A673 (cell line): ENCODE data around the gene MFN2. TPM values are rescaled to one million over a fixed set of nuclear protein-coding genes. Genes with fewer than 3 reads are reported as not detected.

ENCODE experiments used
- BruUV-seq: library from RNA; stranded (reverse); fragments of 400-500 nt; replicated peaks from 2 replicates; lab custom pipeline; 2021; lab: Mats Ljungman, UMichigan
- CTCF ChIA-PET: fragments of 300-600 bp; sonication (Branson Sonifier 250); formaldehyde crosslinking; loops from one replicate; lab custom pipeline; 2022; ENCODE audit warnings: antibody characterized with exemption; lab: Charles Lee
- POLR2A ChIA-PET: fragments of 300-600 bp; sonication (Branson Sonifier 250); formaldehyde crosslinking; loops from one replicate; lab custom pipeline; 2022; ENCODE audit warnings: antibody characterized with exemption; ENCODE audit not compliant: low non-redundant PET; lab: Charles Lee
- DNase-seq: peaks from one replicate; pipeline ENCODE4 v3.0.0-alpha.2; 2015; ENCODE audit warnings: low spot score
- H3K27ac ChIP-seq: fragments of 200-600 bp; sonication (generic); 2 replicates; pipeline ENCODE4 v1.5.1; 2016; ENCODE audit warnings: mixed run types, low read depth, mild to moderate bottlenecking, mixed read lengths, antibody characterized with exemption, low read length; ENCODE audit not compliant: poor library complexity, severe bottlenecking
- H3K27me3 ChIP-seq: fragments of 200-600 bp; sonication (generic); replicated peaks from 2 replicates; pipeline ENCODE4 v1.6.1; 2017; ENCODE audit warnings: mixed run types, low read depth, mild to moderate bottlenecking, mixed read lengths, antibody characterized with exemption, low read length; ENCODE audit not compliant: insufficient read depth, poor library complexity
- H3K36me3 ChIP-seq: fragments of 200-600 bp; sonication (generic); 2 replicates; pipeline ENCODE4 v1.6.1; 2016; ENCODE audit warnings: mixed run types, mild to moderate bottlenecking, mixed read lengths, antibody characterized with exemption, low read length; ENCODE audit not compliant: insufficient read depth, poor library complexity, severe bottlenecking
- H3K4me1 ChIP-seq: fragments of 200-600 bp; sonication (generic); 2 replicates; pipeline ENCODE4 v1.6.1; 2017; ENCODE audit warnings: mixed run types, mild to moderate bottlenecking, mixed read lengths, antibody characterized with exemption, low read length; ENCODE audit not compliant: insufficient read depth, poor library complexity, severe bottlenecking
- H3K4me3 ChIP-seq: fragments of 200-600 bp; sonication (generic); 2 replicates; pipeline ENCODE4 v1.5.1; 2016; ENCODE audit warnings: low read depth, mixed run types, mild to moderate bottlenecking, mixed read lengths, low read length; ENCODE audit not compliant: poor library complexity, severe bottlenecking
- H3K9me3 ChIP-seq: fragments of 200-600 bp; sonication (generic); 2 replicates; pipeline ENCODE4 v1.6.1; 2016; ENCODE audit warnings: mixed run types, low read depth, mild to moderate bottlenecking, mixed read lengths, antibody characterized with exemption, low read length; ENCODE audit not compliant: poor library complexity, severe bottlenecking
- EZH2 ChIP-seq: fragments of 200-600 bp; sonication (generic); IDR thresholded peaks from 2 replicates; pipeline ENCODE4 v1.6.1; 2017; ENCODE audit warnings: borderline replicate concordance, low read depth, mild to moderate bottlenecking, mixed read lengths, antibody characterized with exemption, low read length; ENCODE audit not compliant: poor library complexity, severe bottlenecking
- intact Hi-C: fragments of 100-400 bp; cut with micrococcal nuclease; formaldehyde crosslinking; loops from one replicate; pipeline ENCODE4 v1.10.0; 2022; ENCODE audit not compliant: unreplicated experiment
- total RNA-seq: library from RNA; stranded (reverse); gene quantifications from 2 replicates; pipeline ENCODE4 v1.2.3, GENCODE V29; 2021
- TF ChIP-seq, protein P1 (sequence below): fragments of 300-800, 200-600 bp; sonication (generic); conservative IDR thresholded peaks from 2 replicates; pipeline ENCODE4 v1.5.1; 2017; ENCODE audit warnings: low read depth, mild to moderate bottlenecking, antibody characterized with exemption, low read length, moderate library complexity, mixed read lengths

Gene MFN2
- total RNA-seq, 1 experiment from 2014 or later, result 160 TPM

- no peak for DNase-seq
- no peaks in the 10 kb centered on the region for H3K36me3 ChIP-seq
- no peak overlapping the region for H3K4me3 ChIP-seq
- no peaks in the 10 kb centered on the region for H3K4me1 ChIP-seq
- no peak for TF ChIP-seq EZH2
- TF ChIP-seq, protein P1, sequence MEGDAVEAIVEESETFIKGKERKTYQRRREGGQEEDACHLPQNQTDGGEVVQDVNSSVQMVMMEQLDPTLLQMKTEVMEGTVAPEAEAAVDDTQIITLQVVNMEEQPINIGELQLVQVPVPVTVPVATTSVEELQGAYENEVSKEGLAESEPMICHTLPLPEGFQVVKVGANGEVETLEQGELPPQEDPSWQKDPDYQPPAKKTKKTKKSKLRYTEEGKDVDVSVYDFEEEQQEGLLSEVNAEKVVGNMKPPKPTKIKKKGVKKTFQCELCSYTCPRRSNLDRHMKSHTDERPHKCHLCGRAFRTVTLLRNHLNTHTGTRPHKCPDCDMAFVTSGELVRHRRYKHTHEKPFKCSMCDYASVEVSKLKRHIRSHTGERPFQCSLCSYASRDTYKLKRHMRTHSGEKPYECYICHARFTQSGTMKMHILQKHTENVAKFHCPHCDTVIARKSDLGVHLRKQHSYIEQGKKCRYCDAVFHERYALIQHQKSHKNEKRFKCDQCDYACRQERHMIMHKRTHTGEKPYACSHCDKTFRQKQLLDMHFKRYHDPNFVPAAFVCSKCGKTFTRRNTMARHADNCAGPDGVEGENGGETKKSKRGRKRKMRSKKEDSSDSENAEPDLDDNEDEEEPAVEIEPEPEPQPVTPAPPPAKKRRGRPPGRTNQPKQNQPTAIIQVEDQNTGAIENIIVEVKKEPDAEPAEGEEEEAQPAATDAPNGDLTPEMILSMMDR, result no peak
- no peak overlapping the region for H3K27ac ChIP-seq
- no peaks in the 10 kb centered on the region for H3K27me3 ChIP-seq
- no peaks in the 10 kb centered on the region for H3K9me3 ChIP-seq
- no TSS peak for BruUV-seq
- intact Hi-C loops, result no loop called here
- POLR2A ChIA-PET, result no interaction called here
- CTCF ChIA-PET, result no interaction called here
These were observed 67.1 kb downstream of the MFN2 start for GRCh38 chr1:12047120-12047876.

DNA sequence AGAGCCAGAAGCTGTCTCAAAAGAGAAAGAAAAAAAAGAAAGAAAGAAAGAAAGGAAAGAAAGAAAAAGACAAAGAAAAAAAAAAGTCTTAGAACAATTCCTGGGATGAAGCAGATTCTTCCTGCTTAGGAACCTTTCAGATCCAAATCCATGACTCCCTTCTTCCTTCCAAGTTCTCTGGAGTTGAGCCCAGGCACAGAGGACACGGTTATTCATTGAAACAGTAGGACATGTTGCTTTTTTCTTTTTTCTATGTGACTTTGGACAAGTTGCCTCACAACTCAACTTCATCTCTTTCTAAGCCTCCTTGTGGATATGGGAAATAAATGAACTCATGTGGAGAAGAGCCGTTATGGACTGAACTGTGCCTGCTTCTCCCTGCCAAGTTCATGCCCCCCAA, 68.1 kb downstream of the MFN2 start:
- no peak overlapping the region for H3K27ac ChIP-seq
- no peak overlapping the region for H3K4me3 ChIP-seq
- H3K27me3 ChIP-seq, result no peaks in the 10 kb centered on the region
- no peak for TF ChIP-seq EZH2
- TF ChIP-seq, protein P1, result no peak
- POLR2A ChIA-PET, result no interaction called here
- DNase-seq, result no peak
- no peaks in the 10 kb centered on the region for H3K9me3 ChIP-seq
- no peaks in the 10 kb centered on the region for H3K4me1 ChIP-seq
- no peaks in the 10 kb centered on the region for H3K36me3 ChIP-seq
- intact Hi-C loops, result no loop called here
- BruUV-seq, result no TSS peak
- CTCF ChIA-PET, result no interaction called here

GRCh38 chr1:12049616-12050015, 69.4 kb downstream of the MFN2 start:
- ChIA-PET POLR2A (no interaction called here), CTCF (no interaction called here)
- no peak for DNase-seq
- Histone ChIP-seq H3K9me3 (no peaks in the 10 kb centered on the region), H3K36me3 (no peaks in the 10 kb centered on the region), H3K27me3 (no peaks in the 10 kb centered on the region), H3K4me3 (no peak overlapping the region), H3K27ac (no peak overlapping the region), H3K4me1 (no peaks in the 10 kb centered on the region)
- intact Hi-C loops, result no loop called here
- BruUV-seq, result no TSS peak
- TF ChIP-seq, protein P1, result no peak
- TF ChIP-seq EZH2, result no peak
